PC-9 (cell line): ENCODE measurements around the gene ABCA5. TPM values are rescaled to one million over a fixed set of nuclear protein-coding genes. Genes with fewer than 3 reads are reported as not detected.

Source experiments
- BruUV-seq: library from RNA; stranded (reverse); fragments of 400-500 nt; replicated peaks from 2 replicates; lab custom pipeline; 2021; lab: Mats Ljungman, UMichigan
- CTCF ChIA-PET: fragments of 300-600 bp; sonication (Branson Sonifier 250); formaldehyde crosslinking; loops from one replicate; lab custom pipeline; 2022; ENCODE audit warnings: antibody characterized with exemption; lab: Charles Lee
- POLR2A ChIA-PET: fragments of 300-600 bp; sonication (Branson Sonifier 250); formaldehyde crosslinking; loops from one replicate; lab custom pipeline; 2022; ENCODE audit warnings: antibody characterized with exemption; ENCODE audit not compliant: unreplicated experiment; lab: Charles Lee
- DNase-seq, 2 experiments: peaks; one replicate each; pipeline versions ENCODE4 v3.0.0 to v3.0.0-alpha.2; 2015 to 2022; ENCODE audit warnings: mixed read lengths in 1 of 2
- H2AFZ ChIP-seq: fragments of 200-600 bp; sonication (generic); 2 replicates; pipeline ENCODE4 v1.8.1; 2017; ENCODE audit warnings: antibody characterized with exemption
- H3F3A ChIP-seq: fragments of 200-600 bp; sonication (generic); 2 replicates; pipeline ENCODE4 v1.8.1; 2017; ENCODE audit warnings: antibody characterized with exemption, mild to moderate bottlenecking, low read depth; ENCODE audit not compliant: insufficient read depth
- H3K27ac ChIP-seq: fragments of 200-600 bp; sonication (generic); 2 replicates; pipeline ENCODE4 v1.6.1; 2016; ENCODE audit warnings: mixed run types
- H3K27me3 ChIP-seq: fragments of 200-600 bp; sonication (generic); 2 replicates; pipeline ENCODE4 v1.6.1; 2016; ENCODE audit warnings: low read depth, mixed run types; ENCODE audit not compliant: insufficient read depth
- H3K36me3 ChIP-seq: fragments of 200-600 bp; sonication (generic); 2 replicates; pipeline ENCODE4 v1.6.1; 2016; ENCODE audit warnings: low read depth, mixed run types
- H3K4me1 ChIP-seq: fragments of 200-600 bp; sonication (generic); replicated peaks from 2 replicates; pipeline ENCODE4 v1.6.1; 2016; ENCODE audit warnings: mixed run types; ENCODE audit not compliant: insufficient read depth
- H3K4me2 ChIP-seq: fragments of 200-600 bp; sonication (generic); 2 replicates; pipeline ENCODE4 v1.6.1; 2017; ENCODE audit warnings: mixed run types
- H3K4me3 ChIP-seq: fragments of 200-600 bp; sonication (generic); 2 replicates; pipeline ENCODE4 v1.6.1; 2016; ENCODE audit warnings: mixed run types
- H3K79me2 ChIP-seq: fragments of 200-600 bp; sonication (generic); 2 replicates; pipeline ENCODE4 v1.6.1; 2017; ENCODE audit warnings: low read depth, mixed run types
- H3K9me2 ChIP-seq: fragments of 200-600 bp; sonication (generic); 2 replicates; pipeline ENCODE4 v1.8.1; 2017; ENCODE audit warnings: mild to moderate bottlenecking; ENCODE audit not compliant: insufficient read depth
- H3K9me3 ChIP-seq: fragments of 200-600 bp; sonication (generic); 2 replicates; pipeline ENCODE4 v1.8.1; 2016; ENCODE audit warnings: low read depth; ENCODE audit not compliant: insufficient read depth
- H4K20me1 ChIP-seq: fragments of 200-600 bp; sonication (generic); 2 replicates; pipeline ENCODE4 v1.8.1; 2017; ENCODE audit not compliant: insufficient read depth
- EZH2 ChIP-seq: fragments of 200-600 bp; sonication (generic); IDR thresholded peaks from 2 replicates; pipeline ENCODE4 v1.8.0; 2017; ENCODE audit warnings: antibody characterized with exemption, low read depth
- intact Hi-C: fragments of 100-400 bp; cut with micrococcal nuclease; formaldehyde crosslinking; loops from one replicate; pipeline ENCODE4 v1.10.0; 2022; ENCODE audit not compliant: unreplicated experiment
- total RNA-seq: library from RNA; stranded (reverse); gene quantifications from 2 replicates; pipeline ENCODE4 v1.2.3, GENCODE V29; 2021
- TF ChIP-seq, protein P1 (sequence below): fragments of 200-600 bp; sonication (generic); conservative IDR thresholded peaks from 2 replicates; pipeline ENCODE4 v1.6.1; 2017; ENCODE audit warnings: mixed run types, antibody characterized with exemption, mild to moderate bottlenecking, moderate library complexity

The ABCA5 gene
- total RNA-seq, 1 experiment from 2014 or later = 3.8 TPM

DNA sequence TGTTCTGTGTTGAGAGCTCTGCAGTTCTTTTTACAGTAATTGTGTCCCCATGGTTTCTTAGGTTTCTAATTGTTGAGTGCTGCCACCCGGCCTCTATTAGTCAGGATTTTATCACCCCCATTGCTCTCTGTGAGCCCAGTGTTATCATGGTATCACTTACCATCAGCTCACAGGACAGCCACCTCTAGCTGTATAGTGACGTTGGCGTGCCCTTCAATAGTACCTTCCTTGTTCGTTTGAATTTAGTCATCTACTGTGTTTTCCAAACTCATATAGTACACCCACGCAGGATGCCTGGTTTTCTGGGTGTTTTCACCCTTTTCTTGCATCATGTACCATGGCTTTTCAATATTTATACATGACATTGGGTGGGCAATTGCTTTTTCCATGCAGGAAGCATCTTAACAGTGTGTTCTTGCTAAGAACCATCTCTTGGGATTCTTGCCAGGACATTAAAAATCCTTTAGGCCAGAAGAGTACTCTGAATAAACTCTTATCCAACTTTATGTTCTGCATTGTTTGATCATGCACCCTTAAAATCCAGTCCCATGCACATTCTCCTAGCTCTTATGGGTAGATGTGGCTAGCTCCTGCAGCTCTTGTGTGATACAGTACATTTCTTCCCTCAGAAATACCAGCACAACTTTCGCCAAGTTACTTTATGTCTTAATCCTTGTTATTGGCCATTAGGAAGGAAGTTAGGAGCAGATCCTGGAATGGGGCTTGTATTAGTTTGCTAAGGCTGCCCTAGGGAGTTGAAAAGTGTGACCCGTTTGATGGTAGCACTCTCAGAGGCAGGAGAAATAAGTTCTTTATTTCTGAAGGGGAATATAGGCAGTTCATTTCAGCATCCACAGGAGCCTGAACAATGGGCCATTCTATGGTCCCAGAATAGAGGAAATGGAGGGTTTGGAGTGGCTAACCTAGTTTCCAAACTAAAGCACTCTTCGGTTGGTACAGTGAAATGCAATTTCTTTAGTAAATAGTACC is 87.0 kb downstream of the ABCA5 start:
- Histone ChIP-seq H3K4me3 (no peak overlapping the region), H4K20me1 (no peaks in the 10 kb centered on the region), H3K4me1 (no peaks in the 10 kb centered on the region), H3K9me3 (no peaks in the 10 kb centered on the region), H3K27ac (no peak overlapping the region), H3K27me3 (no peaks in the 10 kb centered on the region), H3F3A (no peaks in the 10 kb centered on the region), H3K9me2 (no peaks in the 10 kb centered on the region), H3K36me3 (no peaks in the 10 kb centered on the region), H3K79me2 (no peaks in the 10 kb centered on the region), H2AFZ (no peak overlapping the region), H3K4me2 (no peak overlapping the region)
- POLR2A ChIA-PET = no interaction called here
- no peak for DNase-seq
- BruUV-seq = no TSS peak
- intact Hi-C loops = loop anchor here (10.0 kb wide), 1 partner anchor 1275 kb away; no protein-coding TSS in a partner anchor
- no peak for TF ChIP-seq EZH2
- TF ChIP-seq, protein P1, sequence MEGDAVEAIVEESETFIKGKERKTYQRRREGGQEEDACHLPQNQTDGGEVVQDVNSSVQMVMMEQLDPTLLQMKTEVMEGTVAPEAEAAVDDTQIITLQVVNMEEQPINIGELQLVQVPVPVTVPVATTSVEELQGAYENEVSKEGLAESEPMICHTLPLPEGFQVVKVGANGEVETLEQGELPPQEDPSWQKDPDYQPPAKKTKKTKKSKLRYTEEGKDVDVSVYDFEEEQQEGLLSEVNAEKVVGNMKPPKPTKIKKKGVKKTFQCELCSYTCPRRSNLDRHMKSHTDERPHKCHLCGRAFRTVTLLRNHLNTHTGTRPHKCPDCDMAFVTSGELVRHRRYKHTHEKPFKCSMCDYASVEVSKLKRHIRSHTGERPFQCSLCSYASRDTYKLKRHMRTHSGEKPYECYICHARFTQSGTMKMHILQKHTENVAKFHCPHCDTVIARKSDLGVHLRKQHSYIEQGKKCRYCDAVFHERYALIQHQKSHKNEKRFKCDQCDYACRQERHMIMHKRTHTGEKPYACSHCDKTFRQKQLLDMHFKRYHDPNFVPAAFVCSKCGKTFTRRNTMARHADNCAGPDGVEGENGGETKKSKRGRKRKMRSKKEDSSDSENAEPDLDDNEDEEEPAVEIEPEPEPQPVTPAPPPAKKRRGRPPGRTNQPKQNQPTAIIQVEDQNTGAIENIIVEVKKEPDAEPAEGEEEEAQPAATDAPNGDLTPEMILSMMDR = no peak
- CTCF ChIA-PET = no interaction called here

DNA sequence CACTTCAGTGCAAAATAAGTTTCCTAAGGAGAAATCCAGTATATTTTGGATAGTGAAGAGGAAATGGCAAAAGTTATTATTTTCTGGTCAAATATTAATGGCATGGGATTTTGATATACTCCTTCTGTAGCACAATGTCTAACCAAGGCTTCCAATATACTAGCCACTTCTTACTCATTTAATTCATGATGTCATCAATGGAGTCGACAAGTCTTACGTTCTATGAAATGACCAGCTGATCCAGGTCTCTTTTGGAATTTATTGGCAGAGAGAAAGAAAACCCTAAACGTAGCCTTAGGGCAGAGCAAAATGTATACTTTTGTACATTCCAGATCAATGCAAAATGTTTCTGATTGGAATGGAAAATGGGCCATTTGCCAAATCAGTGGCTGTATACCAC is 90.0 kb downstream of the ABCA5 start:
- Histone ChIP-seq H3F3A (no peaks in the 10 kb centered on the region), H3K4me2 (no peak overlapping the region), H3K79me2 (no peaks in the 10 kb centered on the region), H3K27ac (no peak overlapping the region), H3K9me3 (no peaks in the 10 kb centered on the region), H3K36me3 (no peaks in the 10 kb centered on the region), H4K20me1 (no peaks in the 10 kb centered on the region), H3K4me1 (no peaks in the 10 kb centered on the region), H3K9me2 (no peaks in the 10 kb centered on the region), H2AFZ (no peak overlapping the region), H3K27me3 (no peaks in the 10 kb centered on the region), H3K4me3 (no peak overlapping the region)
- TF ChIP-seq EZH2 = no peak
- TF ChIP-seq, protein P1 = no peak
- CTCF ChIA-PET = no interaction called here
- intact Hi-C loops = no loop called here
- DNase-seq = no peak
- no TSS peak for BruUV-seq
- POLR2A ChIA-PET = no interaction called here

DNA sequence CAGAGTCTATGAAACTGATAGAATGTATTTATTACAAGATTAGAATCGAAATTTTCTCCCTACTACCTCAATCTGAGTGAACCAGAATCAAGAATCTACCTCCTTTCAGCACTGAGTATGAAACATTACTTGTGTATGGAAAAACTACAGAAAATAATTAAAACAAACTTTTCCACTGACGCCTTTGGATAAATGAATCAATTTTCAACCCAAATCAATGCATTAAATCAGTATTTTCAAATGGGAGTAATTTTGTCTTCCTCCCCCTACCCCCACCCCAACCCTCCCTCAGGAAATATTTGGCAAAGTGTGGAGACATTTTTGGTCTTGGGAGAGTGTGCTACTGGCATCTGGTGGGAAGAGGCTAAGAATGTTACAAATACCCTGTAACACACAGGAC is 90.5 kb downstream of the ABCA5 start:
- H3F3A ChIP-seq = no peaks in the 10 kb centered on the region
- H3K36me3 ChIP-seq = no peaks in the 10 kb centered on the region
- H3K4me1 ChIP-seq = no peaks in the 10 kb centered on the region
- no peaks in the 10 kb centered on the region for H3K27me3 ChIP-seq
- no peaks in the 10 kb centered on the region for H3K9me2 ChIP-seq
- TF ChIP-seq EZH2 = no peak
- TF ChIP-seq, protein P1 = no peak
- CTCF ChIA-PET = no interaction called here
- intact Hi-C loops = no loop called here
- no peak overlapping the region for H3K4me2 ChIP-seq
- H4K20me1 ChIP-seq = no peaks in the 10 kb centered on the region
- no TSS peak for BruUV-seq
- H3K79me2 ChIP-seq = no peaks in the 10 kb centered on the region
- H3K27ac ChIP-seq = no peak overlapping the region
- no peak overlapping the region for H3K4me3 ChIP-seq
- POLR2A ChIA-PET = interaction anchor here (0.7 kb wide), 1 partner anchor 241 kb away, joined by 3 read pairs; no protein-coding TSS in a partner anchor
- no peaks in the 10 kb centered on the region for H3K9me3 ChIP-seq
- no peak for DNase-seq
- no peak overlapping the region for H2AFZ ChIP-seq
